Transverse colon (tissue), 3 donors: ENCODE data around the gene GABRR3.

Source experiments
- EP300 ChIP-seq: sonication (generic); formaldehyde crosslinking; IDR thresholded peaks from one replicate; pipeline ENCODE4 v1.6.1; 2017; ENCODE audit warnings: antibody characterized with exemption, low read depth
- POLR2A ChIP-seq: fragments of 450-650 bp; IDR thresholded peaks from one replicate; pipeline ENCODE4 v1.6.1; 2016; ENCODE audit warnings: antibody characterized with exemption, mild to moderate bottlenecking, moderate library complexity
- TF ChIP-seq, protein P1 (sequence below), 5 experiments: fragments of 200-600 bp in 3 of 5; fragments of 450-650 bp in 2 of 5; sonication (generic) in 3 of 5; IDR thresholded peaks; 1 replicate in 2 of 5; 2 replicates in 3 of 5; pipeline ENCODE4 v1.5.1; 2016 to 2017; ENCODE audit warnings: antibody characterized with exemption in 5 of 5, inconsistent platforms in 3 of 5, mild to moderate bottlenecking in 2 of 5, moderate library complexity in 1 of 5

DNA sequence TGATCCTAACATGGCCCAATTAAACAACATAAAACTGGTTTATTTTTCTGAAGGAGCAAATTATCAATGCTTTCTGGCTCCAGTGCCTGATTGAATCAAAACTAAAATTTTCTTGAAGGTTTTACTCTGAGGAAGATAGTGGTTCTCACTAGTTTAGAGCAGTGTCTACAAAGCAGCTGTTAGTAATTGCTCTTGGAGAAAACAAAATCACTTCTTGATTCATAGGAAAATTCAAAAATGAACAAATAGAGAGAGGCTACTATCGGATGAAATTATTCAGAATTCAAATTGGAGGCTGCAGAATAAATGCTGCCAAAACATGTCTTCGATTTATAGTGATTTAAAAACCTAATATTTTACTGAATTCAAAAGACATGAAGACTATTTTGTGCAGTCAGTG is 47.8 kb downstream of the GABRR3 start:
- TF ChIP-seq, protein P1, sequence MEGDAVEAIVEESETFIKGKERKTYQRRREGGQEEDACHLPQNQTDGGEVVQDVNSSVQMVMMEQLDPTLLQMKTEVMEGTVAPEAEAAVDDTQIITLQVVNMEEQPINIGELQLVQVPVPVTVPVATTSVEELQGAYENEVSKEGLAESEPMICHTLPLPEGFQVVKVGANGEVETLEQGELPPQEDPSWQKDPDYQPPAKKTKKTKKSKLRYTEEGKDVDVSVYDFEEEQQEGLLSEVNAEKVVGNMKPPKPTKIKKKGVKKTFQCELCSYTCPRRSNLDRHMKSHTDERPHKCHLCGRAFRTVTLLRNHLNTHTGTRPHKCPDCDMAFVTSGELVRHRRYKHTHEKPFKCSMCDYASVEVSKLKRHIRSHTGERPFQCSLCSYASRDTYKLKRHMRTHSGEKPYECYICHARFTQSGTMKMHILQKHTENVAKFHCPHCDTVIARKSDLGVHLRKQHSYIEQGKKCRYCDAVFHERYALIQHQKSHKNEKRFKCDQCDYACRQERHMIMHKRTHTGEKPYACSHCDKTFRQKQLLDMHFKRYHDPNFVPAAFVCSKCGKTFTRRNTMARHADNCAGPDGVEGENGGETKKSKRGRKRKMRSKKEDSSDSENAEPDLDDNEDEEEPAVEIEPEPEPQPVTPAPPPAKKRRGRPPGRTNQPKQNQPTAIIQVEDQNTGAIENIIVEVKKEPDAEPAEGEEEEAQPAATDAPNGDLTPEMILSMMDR (IDR thresholded peaks at IDR 0.05): no peak
- no peak for TF ChIP-seq EP300
- TF ChIP-seq POLR2A: no peak
